Measurements from ENCODE around the gene PLA2G4F.

- no peak for TF ChIP-seq CTCF (conservative IDR thresholded peaks at IDR 0.05)
- TF ChIP-seq EZH2 (IDR thresholded peaks at IDR 0.05; ENCODE audit: low read depth), result no peak
Observed at GRCh38 chr15:42094512-42094963, 61.9 kb downstream of the PLA2G4F start, which contains the start of gene PLA2G4D.

Measured in PC-9 (cell line).